Measurements from ENCODE around the gene PRAMEF9.
"Not testable (repeated sequence)": the region's sequence is repeated elsewhere in the genome, so short reads cannot be mapped to it uniquely, and the experiment has no call there.

Gene PRAMEF9

GRCh38 chr1:13171548-13171947 is at the start of gene PRAMEF9:
PRAMEF9 (plus strand) TSS chr1:13171848; CDS start chr1:13175281, 3,433 bp downstream.
- not testable (repeated sequence) for DNase-seq (ENCODE audit: low read depth in 2 of 2)

DNA sequence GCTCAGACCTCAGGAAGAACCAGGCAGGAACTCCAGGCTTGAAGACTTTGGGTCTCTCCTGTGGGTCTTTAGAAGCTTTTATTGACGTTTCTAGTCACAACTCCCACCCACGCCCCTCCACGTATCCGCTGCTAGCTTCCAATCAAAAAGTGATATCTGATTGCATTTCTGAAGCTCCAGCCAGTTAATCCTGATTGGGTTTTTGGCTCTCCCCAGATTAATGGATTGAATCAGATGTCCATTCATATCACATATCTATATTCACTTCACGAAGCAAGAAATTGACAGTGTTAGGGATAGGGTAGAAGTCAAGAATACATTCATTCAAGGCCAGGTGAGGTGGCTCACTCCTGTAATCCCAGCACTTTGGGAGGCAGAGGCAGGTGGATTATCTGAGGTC is 15.7 kb upstream of the PRAMEF9 start, which contains the start of gene PRAMEF26:
Gene PRAMEF26, minus strand, starts transcription at position 101 of the 400 bp plus-strand sequence. CDS start 2,914 bp downstream, outside the sequence.
- DNase-seq (ENCODE audit: low read depth in 2 of 2): not testable (repeated sequence)

GRCh38 chr1:13165531-13165930 is 6.1 kb upstream of the PRAMEF9 start, which contains the start of gene HNRNPCL4:
HNRNPCL4 (minus strand) TSS chr1:13165631; CDS start chr1:13165467, 164 bp downstream.
- not testable (repeated sequence) for DNase-seq (ENCODE audit: low read depth in 2 of 2)

- not testable (repeated sequence) for DNase-seq (ENCODE audit: low read depth in 2 of 2)
Measured at GRCh38 chr1:13201309-13201708, 29.7 kb downstream of the PRAMEF9 start, which contains the start of gene PRAMEF13. PRAMEF13 (minus strand) TSS chr1:13201409; CDS start chr1:13199589, 1,820 bp downstream.

DNA sequence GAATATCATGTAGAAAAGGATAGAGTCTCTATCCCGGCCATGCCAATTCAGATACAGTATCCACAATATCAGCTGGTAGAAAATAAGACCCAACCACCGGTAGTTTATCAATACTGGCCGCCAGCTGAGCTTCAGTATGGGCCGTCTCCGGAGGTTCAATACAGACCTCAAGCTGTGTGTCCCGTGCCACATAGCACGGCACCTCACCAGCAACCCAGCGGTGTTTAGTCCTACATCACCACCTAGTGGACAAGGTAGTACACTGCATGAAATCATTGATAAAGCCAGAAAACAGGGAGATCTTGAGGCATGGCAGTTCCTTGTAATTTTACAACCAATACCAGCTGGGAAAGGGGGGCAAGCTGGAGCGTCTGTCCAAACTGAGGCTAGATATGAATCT is 37.1 kb downstream of the PRAMEF9 start:
- not testable (repeated sequence) for DNase-seq (ENCODE audit: low read depth in 2 of 2)

DNA sequence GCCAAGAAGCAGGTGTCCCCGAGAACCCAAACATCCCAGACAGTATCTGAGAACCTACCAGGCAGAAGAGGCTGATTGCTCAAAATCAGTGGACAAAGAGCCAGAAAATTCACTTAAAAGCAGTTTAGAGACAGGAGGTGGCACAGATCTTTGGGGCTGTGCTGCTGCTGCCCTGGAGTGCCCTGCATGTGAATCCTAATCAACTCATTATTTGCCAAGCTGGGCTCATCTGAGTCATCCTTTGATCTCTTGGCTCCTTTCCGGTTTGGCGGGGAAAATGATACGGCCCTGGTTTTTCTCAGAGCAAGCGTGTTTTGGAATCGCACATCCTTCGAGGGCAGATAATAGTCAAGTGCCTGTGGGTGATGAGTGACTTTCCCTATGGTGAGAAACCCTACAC is 45.0 kb downstream of the PRAMEF9 start:
- DNase-seq (ENCODE audit: low read depth in 2 of 2): not testable (repeated sequence)

- DNase-seq (ENCODE audit: low read depth in 2 of 2): not testable (repeated sequence)
Measured at GRCh38 chr1:13219203-13219602, 47.6 kb downstream of the PRAMEF9 start.

DNA sequence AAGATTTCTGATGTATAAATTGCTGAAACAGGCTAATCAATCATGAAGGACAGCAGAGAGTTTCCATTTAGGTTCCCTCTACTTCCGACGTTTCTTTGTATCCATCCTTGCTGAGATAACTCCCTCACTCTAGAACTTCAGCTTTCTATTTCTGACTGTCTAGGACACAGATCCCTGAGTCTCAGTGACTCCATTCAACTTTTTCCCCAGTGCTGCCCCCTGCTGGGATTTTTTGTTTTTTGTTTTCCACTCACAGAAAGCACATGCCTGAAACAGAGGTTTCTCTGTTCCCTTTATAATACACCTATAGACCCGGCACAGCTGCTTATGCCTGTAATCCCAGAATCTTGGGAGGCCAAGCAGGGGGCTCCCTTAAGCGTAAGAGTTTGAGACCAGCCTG is 51.1 kb downstream of the PRAMEF9 start:
- DNase-seq (ENCODE audit: low read depth in 2 of 2): not testable (repeated sequence)

GRCh38 chr1:13224480-13225060 is 52.9 kb downstream of the PRAMEF9 start:
- no peak for DNase-seq (ENCODE audit: low read depth in 2 of 2)

- not testable (repeated sequence) for DNase-seq (ENCODE audit: low read depth in 2 of 2)
Measured at GRCh38 chr1:13225675-13226204, 54.1 kb downstream of the PRAMEF9 start, which contains the start of gene PRAMEF18. PRAMEF18 (minus strand) TSS chr1:13226154; CDS start chr1:13226106, 48 bp downstream.

DNA sequence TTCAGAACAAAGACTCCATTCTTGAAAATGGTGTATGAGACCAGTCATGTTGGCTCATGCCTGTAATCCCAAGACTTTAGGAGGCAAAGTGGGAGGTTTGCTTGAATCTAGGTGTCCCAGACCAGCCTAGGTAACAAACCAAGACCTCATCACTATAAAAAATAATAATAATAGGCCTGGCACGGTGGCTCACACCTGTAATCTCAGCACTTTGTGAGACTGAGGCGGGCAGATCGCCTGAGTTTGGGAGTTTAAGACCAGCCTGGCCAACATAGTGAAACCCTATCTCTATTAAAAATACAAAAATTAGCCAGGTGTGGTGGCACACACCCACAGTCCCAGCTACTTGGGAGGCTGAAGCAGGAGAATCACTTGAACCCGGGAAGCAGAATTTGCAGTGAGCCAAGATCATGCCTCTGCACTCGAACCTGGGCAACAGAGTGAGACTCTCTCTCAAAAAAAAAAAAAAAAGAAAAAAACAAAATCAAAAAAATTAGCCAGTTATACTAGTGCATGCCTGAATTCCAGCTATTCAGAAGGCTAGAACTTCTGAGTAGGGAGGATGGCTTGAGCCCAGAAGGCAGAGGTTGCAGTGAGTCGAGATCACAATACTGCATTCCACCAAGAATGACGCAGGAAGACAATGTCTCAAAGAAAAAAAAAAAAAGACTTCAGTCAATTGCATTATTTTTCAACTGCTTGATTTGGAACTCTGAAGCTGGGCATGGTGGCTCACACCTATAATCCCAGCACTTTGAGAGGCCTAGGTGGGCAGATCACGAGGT is 55.8 kb downstream of the PRAMEF9 start:
- DNase-seq (ENCODE audit: low read depth in 2 of 2): not testable (repeated sequence)

DNA sequence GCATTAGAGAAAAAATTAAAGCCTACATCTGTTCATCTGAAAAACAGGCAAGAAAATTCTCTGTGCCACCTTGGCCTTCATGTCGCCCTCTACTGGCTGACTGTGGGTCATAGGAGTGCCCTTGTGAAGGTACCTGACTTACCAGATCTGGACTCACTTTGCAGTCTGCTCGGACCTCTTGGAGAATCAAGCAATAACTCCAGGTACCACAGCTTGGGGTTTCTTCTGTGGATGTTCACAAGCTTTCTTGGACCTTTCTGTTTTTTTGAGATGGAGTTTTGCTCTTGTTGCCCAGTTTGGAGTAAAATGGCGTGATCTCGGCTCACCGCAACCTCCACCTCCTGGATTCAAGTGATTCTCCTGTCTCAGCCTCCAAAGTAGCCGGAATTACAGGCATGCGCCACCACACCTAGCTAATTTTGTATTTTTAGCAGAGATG is 56.7 kb downstream of the PRAMEF9 start:
- DNase-seq (ENCODE audit: low read depth in 2 of 2): peak; percentile 15 to 18

All from stimulated activated CD4-positive, alpha-beta T cell treated with anti-CD3 and anti-CD28 coated beads, Interleukin-15, amount 100 ng/mL, for 48 hours (primary cell).